NCI-H1105 treated with DMSO at 0.1 percent for 48 hours (cell line): ENCODE measurements around the gene PIGP.
"Not testable (repeated sequence)": the region's sequence is repeated elsewhere in the genome, so short reads cannot be mapped to it uniquely, and the experiment has no call there.

Source experiments
- DNase-seq: peaks from one replicate; lab custom pipeline; 2025; lab: John Stamatoyannopoulos, UW

PIGP gene

DNA sequence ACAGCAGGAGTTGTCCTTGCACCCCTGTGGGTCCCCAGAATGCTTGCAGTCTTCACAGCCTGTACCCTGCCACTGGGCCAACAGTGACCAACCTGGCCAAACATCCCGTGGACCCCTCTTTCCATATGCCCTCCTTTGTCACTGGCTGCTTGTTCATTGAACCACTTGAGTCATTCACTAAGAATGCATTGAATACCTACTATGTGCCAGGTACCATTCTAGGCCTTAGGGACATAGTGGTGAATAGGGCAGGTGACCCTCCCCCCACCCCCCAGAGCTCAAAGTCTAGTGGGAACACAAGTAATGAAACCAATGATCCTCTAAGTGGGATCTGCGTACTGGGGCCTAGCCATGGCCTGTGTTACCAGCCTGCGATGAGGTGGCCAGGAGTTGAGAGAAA is 28.2 kb downstream of the PIGP start:
- DNase-seq, result no peak

DNA sequence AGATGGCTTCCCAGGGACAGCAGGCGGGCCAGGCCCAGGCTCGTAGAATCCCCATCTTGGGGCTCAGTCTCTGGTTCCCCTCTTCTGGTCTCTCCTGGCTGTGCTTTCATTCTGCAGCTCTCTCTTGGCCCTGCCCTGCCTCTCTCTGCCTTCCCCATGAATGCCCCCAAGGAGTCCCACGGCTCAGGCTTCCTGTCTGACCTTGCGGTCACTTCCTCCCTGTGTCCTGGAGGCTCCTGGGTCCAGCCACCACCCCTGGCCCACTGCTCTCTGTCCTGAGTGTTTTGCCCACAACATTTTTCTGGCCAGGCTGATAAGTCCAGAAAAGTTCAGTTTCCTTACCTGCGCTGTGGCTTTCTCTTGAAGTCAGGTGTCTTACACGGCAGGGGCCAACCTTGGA is 29.1 kb downstream of the PIGP start:
- no peak for DNase-seq

DNA sequence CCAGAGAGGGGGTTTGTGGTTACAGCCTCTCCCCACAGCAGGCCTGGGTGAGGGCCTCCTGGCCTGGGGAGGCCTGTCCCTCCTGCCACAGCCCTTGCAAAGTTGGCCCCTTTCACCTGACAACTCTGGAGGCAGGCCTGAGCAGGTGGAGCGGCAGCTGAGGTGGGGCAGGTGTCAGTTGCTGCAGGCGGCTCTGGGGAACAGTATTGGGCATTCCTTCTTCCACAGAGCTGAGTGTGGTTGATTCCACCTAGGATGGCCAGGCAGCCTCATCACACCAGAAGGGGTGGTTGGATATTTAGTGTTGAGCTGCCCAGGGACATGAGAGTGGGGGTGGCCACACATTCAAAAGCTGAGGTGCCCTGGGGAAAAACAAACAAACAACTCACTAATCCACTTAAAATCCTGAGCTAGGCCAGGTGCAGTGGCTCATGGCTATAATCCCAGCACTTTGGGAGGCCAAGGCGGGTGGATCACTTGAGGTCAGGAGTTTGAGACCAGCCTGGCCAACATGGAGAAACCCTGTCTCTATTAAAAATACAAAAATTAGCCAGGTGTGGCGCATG is 31.1 kb downstream of the PIGP start:
- DNase-seq, result peak; percentile 36

DNA sequence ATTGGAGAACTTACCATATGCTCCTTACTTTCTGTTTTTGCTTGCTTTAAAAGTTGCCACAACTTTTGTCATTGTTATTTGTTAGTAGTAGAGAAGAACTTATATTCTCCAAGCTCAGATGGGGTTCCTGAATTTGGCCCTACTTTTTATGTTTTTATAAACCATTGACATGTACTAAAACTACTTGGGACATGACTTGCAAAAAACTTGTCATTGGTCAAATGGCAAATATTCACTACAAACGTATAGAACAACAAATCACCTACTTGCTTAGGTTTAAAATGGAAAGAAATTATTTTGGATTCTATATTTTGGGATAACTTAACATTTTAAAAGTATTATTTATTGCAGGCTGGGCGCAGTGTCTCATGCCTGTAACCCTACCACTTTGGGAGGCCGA is 32.7 kb downstream of the PIGP start:
- no peak for DNase-seq

GRCh38 chr21:37039411-37040075 is 33.3 kb downstream of the PIGP start:
- DNase-seq, result no peak

GRCh38 chr21:37036177-37036576 is 36.7 kb downstream of the PIGP start:
- DNase-seq, result peak; percentile 19

DNA sequence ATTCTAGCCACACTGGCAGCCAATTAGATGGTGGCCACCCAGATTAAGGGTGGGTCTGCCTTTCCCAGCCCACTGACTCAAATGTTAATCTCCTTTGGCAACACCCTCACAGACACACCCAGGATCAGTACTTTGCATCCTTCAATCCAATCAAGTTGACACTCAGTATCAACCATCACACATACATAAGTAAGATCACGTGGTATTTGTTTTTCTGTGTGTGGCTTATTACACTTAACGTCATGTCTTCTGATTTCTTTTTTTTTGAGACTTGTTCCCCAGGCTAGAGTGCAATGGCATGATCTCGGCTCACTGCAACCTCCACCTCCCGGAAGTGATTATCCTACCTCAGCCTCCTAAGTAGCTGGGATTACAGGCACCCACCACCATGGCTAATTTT is 38.5 kb downstream of the PIGP start:
- DNase-seq, result not testable (repeated sequence)

DNA sequence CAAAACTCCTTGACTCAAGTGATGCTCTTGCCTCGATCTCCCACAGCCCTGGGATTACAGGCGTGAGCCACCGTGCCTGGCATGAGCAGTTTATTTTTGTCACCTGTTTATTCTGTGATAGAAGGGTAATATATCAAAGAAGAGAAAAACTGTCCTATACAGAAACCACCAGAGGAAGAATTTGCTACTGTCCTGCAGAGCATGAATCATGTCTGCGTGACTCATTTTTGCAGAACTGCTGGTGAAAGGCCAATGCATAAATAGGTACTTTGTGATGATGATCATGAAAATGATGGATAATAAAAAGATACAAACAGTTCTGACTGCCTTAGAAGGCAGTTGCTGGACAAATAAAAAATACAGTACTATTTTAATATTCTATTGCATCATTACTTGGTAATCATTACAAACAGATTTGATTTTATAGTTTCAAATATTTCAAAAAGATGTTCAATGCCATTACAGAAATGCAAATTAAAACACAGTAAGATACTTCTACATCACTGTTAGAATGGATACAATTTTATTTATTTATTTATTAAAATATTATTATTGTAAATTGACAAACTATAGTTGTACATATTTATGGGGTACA is 39.9 kb downstream of the PIGP start:
- no peak for DNase-seq

GRCh38 chr21:37032293-37032692 is 40.6 kb downstream of the PIGP start:
- DNase-seq, result no peak

- no peak for DNase-seq
These were observed 42.0 kb downstream of the PIGP start for GRCh38 chr21:37030864-37031263.

- no peak for DNase-seq
These were observed 44.3 kb downstream of the PIGP start for GRCh38 chr21:37028570-37028969.

- DNase-seq, result no peak
These were observed 46.4 kb downstream of the PIGP start for GRCh38 chr21:37026499-37026898.

GRCh38 chr21:37017951-37018679 is 54.8 kb downstream of the PIGP start:
- DNase-seq, result no peak
